ENCODE results near the gene RFC4. TPM values are rescaled to one million over a fixed set of nuclear protein-coding genes. Genes with fewer than 3 reads are reported as not detected.

The RFC4 gene
- total RNA-seq, 1 experiment from 2014 or later = 116 TPM

DNA sequence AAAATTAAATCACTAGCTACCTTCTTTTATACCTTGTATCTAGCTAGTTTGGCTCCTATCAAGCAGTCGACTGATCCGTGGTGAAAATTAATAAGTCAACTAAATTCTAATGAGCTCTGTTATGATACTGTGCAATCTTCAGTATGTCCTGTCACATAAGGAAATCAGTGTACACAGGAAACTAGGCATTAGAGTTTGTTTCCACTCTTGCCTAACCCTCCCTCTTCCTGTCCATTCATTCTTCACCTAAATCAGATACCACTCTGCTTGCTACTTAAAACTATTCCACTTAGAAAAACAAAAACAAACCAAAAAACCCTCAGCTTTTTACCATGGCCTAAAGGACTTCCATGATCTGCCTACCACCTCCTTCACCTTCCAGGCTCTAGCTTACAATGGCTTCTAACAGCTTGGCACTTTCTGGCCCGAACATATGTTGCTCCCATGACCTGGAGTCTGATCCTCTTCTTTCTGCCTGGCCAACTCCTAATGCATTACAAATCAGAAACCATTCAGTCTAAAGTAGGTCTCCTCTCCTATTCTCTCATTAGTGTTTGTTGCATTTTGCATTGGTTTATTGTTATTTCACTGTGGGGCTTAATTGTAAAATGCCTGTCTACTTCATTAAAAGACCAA, 7.9 kb downstream of the RFC4 start:
- H3K4me3 ChIP-seq (ENCODE audit: low read depth, low read length, poor library complexity, severe bottlenecking) = no peak overlapping the region
- no TSS peak for BruUV-seq (replicated peaks)
- ChIA-PET POLR2A (ENCODE audit: low non-redundant PET) (interaction anchor here (1.1 kb wide), 1 partner anchor 13 kb away, joined by 3 read pairs; no protein-coding TSS in a partner anchor), CTCF (no interaction called here)
- H3K4me1 ChIP-seq (ENCODE audit: insufficient read depth, low read length, poor library complexity, severe bottlenecking) = no peaks in the 10 kb centered on the region
- H3K36me3 ChIP-seq (ENCODE audit: insufficient read depth, low read length, poor library complexity, severe bottlenecking) = peaks cover 89% of the 10 kb centered on the region
- intact Hi-C loops (cut with micrococcal nuclease; ENCODE audit: unreplicated experiment) = no loop called here
- no peak overlapping the region for H3K27ac ChIP-seq (ENCODE audit: low read depth, low read length, poor library complexity, severe bottlenecking)
- no peak for TF ChIP-seq EZH2 (IDR thresholded peaks at IDR 0.05; ENCODE audit: borderline replicate concordance, low read depth, low read length, poor library complexity, severe bottlenecking)
- TF ChIP-seq, protein P1, sequence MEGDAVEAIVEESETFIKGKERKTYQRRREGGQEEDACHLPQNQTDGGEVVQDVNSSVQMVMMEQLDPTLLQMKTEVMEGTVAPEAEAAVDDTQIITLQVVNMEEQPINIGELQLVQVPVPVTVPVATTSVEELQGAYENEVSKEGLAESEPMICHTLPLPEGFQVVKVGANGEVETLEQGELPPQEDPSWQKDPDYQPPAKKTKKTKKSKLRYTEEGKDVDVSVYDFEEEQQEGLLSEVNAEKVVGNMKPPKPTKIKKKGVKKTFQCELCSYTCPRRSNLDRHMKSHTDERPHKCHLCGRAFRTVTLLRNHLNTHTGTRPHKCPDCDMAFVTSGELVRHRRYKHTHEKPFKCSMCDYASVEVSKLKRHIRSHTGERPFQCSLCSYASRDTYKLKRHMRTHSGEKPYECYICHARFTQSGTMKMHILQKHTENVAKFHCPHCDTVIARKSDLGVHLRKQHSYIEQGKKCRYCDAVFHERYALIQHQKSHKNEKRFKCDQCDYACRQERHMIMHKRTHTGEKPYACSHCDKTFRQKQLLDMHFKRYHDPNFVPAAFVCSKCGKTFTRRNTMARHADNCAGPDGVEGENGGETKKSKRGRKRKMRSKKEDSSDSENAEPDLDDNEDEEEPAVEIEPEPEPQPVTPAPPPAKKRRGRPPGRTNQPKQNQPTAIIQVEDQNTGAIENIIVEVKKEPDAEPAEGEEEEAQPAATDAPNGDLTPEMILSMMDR (conservative IDR thresholded peaks at IDR 0.05; ENCODE audit: low read depth, low read length) = no peak
- H3K27me3 ChIP-seq (replicated peaks; ENCODE audit: insufficient read depth, low read depth, low read length, poor library complexity) = no peaks in the 10 kb centered on the region
- no peak for DNase-seq (ENCODE audit: low spot score)
- H3K9me3 ChIP-seq (ENCODE audit: low read depth, low read length, poor library complexity, severe bottlenecking) = no peaks in the 10 kb centered on the region

DNA sequence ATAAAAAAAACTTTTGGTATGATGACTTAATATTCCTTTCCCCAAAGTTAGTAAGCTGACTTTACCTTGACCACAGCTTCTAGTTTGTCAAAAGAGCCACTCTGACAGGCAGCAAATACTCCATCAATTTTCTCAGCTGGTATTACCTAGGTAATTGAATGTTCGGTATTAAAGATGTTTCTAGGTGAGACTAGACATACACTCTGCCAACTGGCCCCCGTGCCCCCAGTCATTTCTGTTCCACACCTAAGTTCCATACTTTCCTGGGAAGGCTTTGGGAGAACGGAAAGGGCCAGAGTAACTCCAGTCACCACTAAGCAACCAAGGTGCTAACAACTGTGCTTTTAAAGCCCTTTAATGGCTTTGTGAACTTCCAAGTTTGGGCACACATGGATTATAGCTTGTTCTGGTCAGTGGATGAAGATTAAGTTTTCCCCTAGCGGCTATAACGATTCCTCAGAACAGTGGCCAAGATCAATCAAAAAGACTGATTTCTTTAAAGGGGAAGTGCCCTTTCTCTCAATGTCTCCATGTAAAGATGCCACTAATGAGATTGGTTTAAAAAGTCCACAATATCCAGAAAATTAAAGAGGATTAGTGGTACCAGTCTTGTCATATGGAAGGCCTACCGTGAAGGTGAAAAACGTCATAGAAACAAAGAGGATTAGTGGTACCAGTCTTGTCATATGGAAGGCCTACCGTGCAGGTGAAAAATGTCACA, 15.9 kb downstream of the RFC4 start:
- Histone ChIP-seq H3K27ac (ENCODE audit: low read depth, low read length, poor library complexity, severe bottlenecking) (peak overlapping the region; percentile 2), H3K4me1 (ENCODE audit: insufficient read depth, low read length, poor library complexity, severe bottlenecking) (peaks cover 33% of the 10 kb centered on the region), H3K9me3 (ENCODE audit: low read depth, low read length, poor library complexity, severe bottlenecking) (no peaks in the 10 kb centered on the region), H3K4me3 (ENCODE audit: low read depth, low read length, poor library complexity, severe bottlenecking) (no peak overlapping the region), H3K36me3 (ENCODE audit: insufficient read depth, low read length, poor library complexity, severe bottlenecking) (peaks cover 94% of the 10 kb centered on the region), H3K27me3 (replicated peaks; ENCODE audit: insufficient read depth, low read depth, low read length, poor library complexity) (no peaks in the 10 kb centered on the region)
- POLR2A ChIA-PET (ENCODE audit: low non-redundant PET) = no interaction called here
- no peak for TF ChIP-seq EZH2 (IDR thresholded peaks at IDR 0.05; ENCODE audit: borderline replicate concordance, low read depth, low read length, poor library complexity, severe bottlenecking)
- TF ChIP-seq, protein P1 (conservative IDR thresholded peaks at IDR 0.05; ENCODE audit: low read depth, low read length) = no peak
- intact Hi-C loops (cut with micrococcal nuclease; ENCODE audit: unreplicated experiment) = no loop called here
- DNase-seq (ENCODE audit: low spot score) = peak; percentile 49
- BruUV-seq (replicated peaks) = no TSS peak
- CTCF ChIA-PET = no interaction called here

DNA sequence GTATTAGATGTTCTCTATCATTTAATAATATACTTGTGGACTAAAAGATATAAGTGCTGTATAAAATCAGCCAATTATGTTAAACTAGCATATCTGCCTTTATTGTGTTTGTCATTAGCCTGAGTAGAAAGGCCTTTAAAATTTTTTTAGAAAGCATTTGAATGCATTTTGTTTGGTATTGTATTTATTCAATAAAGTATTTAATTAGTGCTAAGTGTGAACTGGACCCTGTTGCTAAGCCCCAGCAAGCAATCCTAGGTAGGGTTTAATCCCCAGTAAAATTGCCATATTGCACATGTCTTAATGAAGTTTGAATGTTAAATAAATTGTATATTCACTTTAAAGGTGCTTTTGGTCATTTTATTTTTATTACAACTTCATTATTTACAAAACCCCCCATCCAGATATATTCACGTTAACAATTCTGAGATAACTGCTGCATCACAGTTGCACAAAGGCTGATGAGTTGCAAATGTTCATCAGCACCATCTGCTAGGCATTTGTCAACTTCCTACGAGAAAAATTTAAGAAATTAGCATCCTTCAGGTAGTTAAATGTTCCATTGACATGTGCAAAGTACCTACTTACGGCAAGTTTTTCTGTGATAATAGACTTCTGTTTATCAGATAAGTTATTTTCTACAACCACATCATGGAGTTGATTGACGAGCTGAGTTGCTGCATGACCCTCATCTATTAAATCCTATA, 16.6 kb downstream of the RFC4 start:
- TF ChIP-seq EZH2 (IDR thresholded peaks at IDR 0.05; ENCODE audit: borderline replicate concordance, low read depth, low read length, poor library complexity, severe bottlenecking) = no peak
- TF ChIP-seq, protein P1 (conservative IDR thresholded peaks at IDR 0.05; ENCODE audit: low read depth, low read length) = no peak
- BruUV-seq (replicated peaks) = no TSS peak
- Histone ChIP-seq H3K27me3 (replicated peaks; ENCODE audit: insufficient read depth, low read depth, low read length, poor library complexity) (no peaks in the 10 kb centered on the region), H3K36me3 (ENCODE audit: insufficient read depth, low read length, poor library complexity, severe bottlenecking) (peaks cover 95% of the 10 kb centered on the region), H3K27ac (ENCODE audit: low read depth, low read length, poor library complexity, severe bottlenecking) (no peak overlapping the region), H3K4me1 (ENCODE audit: insufficient read depth, low read length, poor library complexity, severe bottlenecking) (peaks cover 33% of the 10 kb centered on the region), H3K4me3 (ENCODE audit: low read depth, low read length, poor library complexity, severe bottlenecking) (no peak overlapping the region), H3K9me3 (ENCODE audit: low read depth, low read length, poor library complexity, severe bottlenecking) (no peaks in the 10 kb centered on the region)
- intact Hi-C loops (cut with micrococcal nuclease; ENCODE audit: unreplicated experiment) = loop anchor here (10.0 kb wide), 1 partner anchor 175 kb away; the partner anchor contains the start of gene AHSG
- no peak for DNase-seq (ENCODE audit: low spot score)
- POLR2A ChIA-PET (ENCODE audit: low non-redundant PET) = no interaction called here
- CTCF ChIA-PET = interaction anchor here (0.6 kb wide), 1 partner anchor 376 kb away, joined by 3 read pairs; no protein-coding TSS in a partner anchor
